Sigmoid colon (tissue), 7 donors: Measurements from ENCODE around the gene KRTAP3-3. TPM values are rescaled to one million over a fixed set of nuclear protein-coding genes. Genes with fewer than 3 reads are reported as not detected.
"Not testable (repeated sequence)": the region's sequence is repeated elsewhere in the genome, so short reads cannot be mapped to it uniquely, and the experiment has no call there.

Source experiments
- DNase-seq: peaks from one replicate; pipeline ENCODE4 v3.0.0-alpha.2; 2019
- H3K27ac ChIP-seq, 4 donors: fragments of 200-600 bp; sonication (generic); one replicate each; pipeline ENCODE4 v1.5.1; 2016 to 2019; ENCODE audit warnings: mild to moderate bottlenecking in 1 of 4
- H3K27me3 ChIP-seq, 3 donors: fragments of 200-600 bp; sonication (generic); one replicate each; pipeline ENCODE4 v1.5.1; 2019; ENCODE audit warnings: mild to moderate bottlenecking in 1 of 3
- H3K36me3 ChIP-seq, 4 donors: fragments of 200-600 bp; sonication (generic); one replicate each; pipeline ENCODE4 v1.5.1; 2016 to 2019
- H3K4me1 ChIP-seq, 4 donors: fragments of 200-600 bp; sonication (generic); one replicate each; pipeline ENCODE4 v1.5.1; 2017 to 2019
- H3K4me3 ChIP-seq, 4 donors: fragments of 200-600 bp; sonication (generic); one replicate each; pipeline ENCODE4 v1.5.1; 2017 to 2019; ENCODE audit warnings: mild to moderate bottlenecking in 2 of 4, moderate library complexity in 1 of 4
- H3K9me3 ChIP-seq, 4 donors: fragments of 200-600 bp in 3 of 4; sonication (generic) in 3 of 4; one replicate each; pipeline versions ENCODE4 v1.5.1 to v1.6.1; 2013 to 2019
- CTCF ChIP-seq, 4 experiments: fragments of 450-650 bp in 3 of 4; fragments of 200-600 bp in 1 of 4; IDR thresholded peaks; one replicate each; pipeline ENCODE4 v1.5.1; 2016 to 2019; ENCODE audit warnings: antibody characterized with exemption in 4 of 4, mild to moderate bottlenecking in 3 of 4, moderate library complexity in 2 of 4
- EP300 ChIP-seq, 4 donors: sonication (generic); formaldehyde crosslinking; IDR thresholded peaks; one replicate each; pipeline ENCODE4 v1.6.1; 2017; ENCODE audit warnings: antibody characterized with exemption in 4 of 4
- POLR2A ChIP-seq, 2 donors: fragments of 450-650 bp; IDR thresholded peaks; one replicate each; pipeline ENCODE4 v1.6.1; 2016; ENCODE audit warnings: antibody characterized with exemption in 2 of 2, mild to moderate bottlenecking in 2 of 2, moderate library complexity in 2 of 2
- POLR2AphosphoS5 ChIP-seq, 4 donors: sonication (generic); formaldehyde crosslinking; IDR thresholded peaks; one replicate each; pipeline ENCODE4 v1.6.1; 2017; ENCODE audit warnings: antibody characterized with exemption in 4 of 4
- WGBS, 2 donors: extraction: QIAGEN DNeasy Blood & Tissue Kit; methylation state at CpG; one replicate each; pipeline ENCODE4 v1.1.7; 2013; 5-methylcytosine and 5-hydroxymethylcytosine counted together
- intact Hi-C: fragments of 100-400 bp; cut with DNase I; formaldehyde crosslinking; loops from one replicate; pipeline ENCODE4 v1.15.1; 2023
- polyA plus RNA-seq, 3 donors: library from polyadenylated mRNA; stranded (reverse); fragments of 200-250 nt; gene quantifications; one replicate each; pipeline ENCODE4 v1.2.3, GENCODE V29; 2013
- total RNA-seq, 4 donors: library from RNA; depleted of rRNA; stranded (reverse); fragments of >200 nt; gene quantifications; one replicate each; pipeline ENCODE4 v1.1.0, GENCODE V29; 2016
- donor health status: healthy with polysubstance abuse.
- donor health status: Bipolar disorder and iron deficiency.
- donor health status: healthy.

KRTAP3-3 gene
- total RNA-seq (not detected), polyA plus RNA-seq (not detected)

DNA sequence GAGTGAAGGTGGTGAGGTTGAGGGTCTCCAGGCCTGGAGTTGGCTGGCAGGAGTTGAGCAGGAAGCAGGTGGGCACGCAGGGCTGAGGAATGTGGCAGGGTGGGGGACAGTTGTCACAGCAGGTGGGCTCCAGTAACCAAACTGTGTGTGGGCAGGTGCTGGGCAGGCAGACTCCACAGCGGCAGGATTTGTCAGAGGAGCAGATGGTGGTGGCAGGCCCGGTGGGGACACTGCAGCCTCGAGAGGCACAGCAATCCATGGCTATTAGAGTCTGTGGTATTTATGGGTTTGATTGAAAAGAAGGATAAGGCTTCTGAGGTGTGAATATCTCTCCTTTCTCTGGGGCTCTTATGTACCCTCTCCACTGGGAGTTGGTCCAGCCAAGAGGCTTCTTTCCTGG is at the start of gene KRTAP3-3:
Gene KRTAP3-3 (minus strand): TSS at position 326 of the 400 bp plus-strand sequence. CDS start 67 bp downstream, at position 259.
- no peak for DNase-seq
- Histone ChIP-seq H3K9me3 (no peaks in the 10 kb centered on the region), H3K36me3 (no peaks in the 10 kb centered on the region), H3K27me3 (no peaks in the 10 kb centered on the region), H3K27ac (no peak within 1 kb of the TSS), H3K4me1 (no peaks in the 10 kb centered on the region), H3K4me3 (no peak within 1 kb of the TSS)
- 39 to 49% methylated on average over 4 of the region's 4 CpGs for WGBS, 2 donors
- TF ChIP-seq CTCF (IDR thresholded peaks at IDR 0.05): no peak
- no peak for TF ChIP-seq EP300 (IDR thresholded peaks at IDR 0.05)
- TF ChIP-seq POLR2AphosphoS5 (IDR thresholded peaks at IDR 0.05): no peak
- TF ChIP-seq POLR2A (IDR thresholded peaks at IDR 0.05): no peak
- intact Hi-C loops: no loop called here

DNA sequence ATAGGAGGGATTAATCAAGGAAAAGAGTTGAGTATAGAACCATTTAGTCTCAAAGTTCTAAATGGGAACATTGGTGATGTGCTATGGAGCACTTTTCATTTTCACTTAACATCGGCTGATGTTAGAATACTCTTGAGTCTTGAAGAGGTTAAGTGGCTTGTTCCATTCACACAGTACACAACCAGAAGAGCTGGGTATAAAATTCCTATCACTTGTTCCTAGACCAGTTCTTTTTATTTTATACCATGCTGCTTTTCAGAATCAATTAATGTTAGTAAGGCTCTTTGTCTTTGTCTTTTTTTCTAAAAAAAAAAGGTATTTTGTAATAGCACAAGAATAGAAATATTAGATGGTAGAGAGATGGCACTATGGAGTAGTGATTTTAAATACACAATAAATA is 49.0 kb upstream of the KRTAP3-3 start:
- Histone ChIP-seq H3K27ac (no peak overlapping the region), H3K4me1 (no peaks in the 10 kb centered on the region), H3K9me3 (peaks cover 0 to 2% (median 0%) of the 10 kb centered on the region in 4 donors), H3K36me3 (no peaks in the 10 kb centered on the region), H3K4me3 (no peak overlapping the region), H3K27me3 (peaks cover 0 to 8% (median 0%) of the 10 kb centered on the region in 3 donors)
- DNase-seq: no peak
- TF ChIP-seq CTCF (IDR thresholded peaks at IDR 0.05) (no peak), POLR2AphosphoS5 (IDR thresholded peaks at IDR 0.05) (no peak), POLR2A (IDR thresholded peaks at IDR 0.05) (no peak)
- 95 to 97% methylated on average over 1 of the region's 1 CpG for WGBS, 2 donors
- intact Hi-C loops: no loop called here

DNA sequence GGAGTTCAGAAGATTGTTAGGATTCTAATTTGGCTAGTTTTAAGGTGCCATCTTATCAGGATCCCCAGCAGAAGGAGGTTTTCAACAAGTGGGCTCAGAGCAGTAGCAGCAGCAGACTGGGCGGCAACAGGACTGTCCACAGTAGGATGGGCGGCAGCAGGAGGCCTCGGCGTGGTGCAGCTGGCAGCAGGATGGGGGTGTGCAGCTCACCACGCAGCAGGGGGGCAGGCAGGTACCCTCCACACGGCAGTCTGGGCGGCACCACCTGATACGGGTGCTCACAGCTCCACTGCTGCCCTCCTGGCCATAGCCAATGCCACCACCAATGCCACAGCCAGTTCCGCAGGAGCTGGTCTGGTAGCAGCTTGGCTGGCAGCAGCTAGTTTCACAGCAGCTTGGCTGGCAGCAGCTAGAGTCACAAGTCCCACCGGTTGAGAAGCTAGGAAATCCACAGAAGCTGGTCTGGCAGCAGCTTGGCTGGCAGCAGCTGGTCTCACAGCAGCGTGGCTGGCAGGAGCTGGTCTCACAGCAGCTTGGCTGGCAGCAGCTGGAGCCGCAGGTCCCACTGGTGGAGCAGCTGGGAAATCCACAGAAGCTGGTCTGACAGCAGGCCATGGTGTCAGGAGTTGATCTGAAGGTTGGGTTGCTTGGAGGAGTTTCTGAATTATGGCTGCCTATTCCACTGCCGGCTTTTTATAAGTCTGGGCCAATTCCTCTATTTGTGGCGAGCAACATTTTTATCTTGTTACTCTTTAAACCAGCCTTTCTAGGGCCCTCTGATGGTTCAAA is 47.0 kb upstream of the KRTAP3-3 start, which contains the start of gene KRTAP1-1:
Gene KRTAP1-1 (minus strand): TSS at position 668 of the 789 bp plus-strand sequence. CDS start 53 bp downstream, at position 615.
- H3K36me3 ChIP-seq, H3K4me1 ChIP-seq, H3K4me3 ChIP-seq, intact Hi-C loops, H3K27me3 ChIP-seq, DNase-seq, H3K27ac ChIP-seq, H3K9me3 ChIP-seq: not testable (repeated sequence)
- 79 to 89% methylated on average over 14 of the region's 14 CpGs for WGBS, 2 donors

DNA sequence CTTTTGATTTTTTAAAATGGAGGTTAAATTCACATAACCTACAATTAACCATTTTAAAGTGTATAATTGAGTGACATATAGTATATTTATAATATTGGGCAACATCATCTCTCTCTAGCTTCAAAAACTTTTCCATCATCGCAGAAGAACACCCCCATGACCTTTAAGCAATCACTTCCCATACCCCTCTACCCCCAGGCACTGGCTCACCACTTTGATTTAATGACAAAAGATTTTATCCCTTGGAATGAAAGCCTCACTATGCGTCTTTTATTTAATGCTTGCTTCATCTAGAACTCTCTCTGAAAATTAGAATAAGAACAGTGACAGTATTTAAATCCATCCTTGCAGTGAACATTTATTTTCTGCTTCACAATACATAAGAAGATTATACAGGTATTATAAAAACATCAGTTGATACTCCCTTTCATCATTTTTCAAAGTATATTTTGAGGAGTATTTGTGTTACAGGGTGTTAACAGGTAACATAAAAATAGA is 43.9 kb upstream of the KRTAP3-3 start:
- no peak overlapping the region for H3K27ac ChIP-seq
- no peak for DNase-seq
- no peak for TF ChIP-seq CTCF (IDR thresholded peaks at IDR 0.05)
- TF ChIP-seq POLR2AphosphoS5 (IDR thresholded peaks at IDR 0.05): no peak
- TF ChIP-seq POLR2A (IDR thresholded peaks at IDR 0.05): no peak
- TF ChIP-seq EP300 (IDR thresholded peaks at IDR 0.05): no peak
- no peaks in the 10 kb centered on the region for H3K9me3 ChIP-seq
- H3K27me3 ChIP-seq: no peaks in the 10 kb centered on the region
- 87 to 88% methylated on average over 2 of the region's 2 CpGs for WGBS, 2 donors
- intact Hi-C loops: no loop called here
- H3K4me1 ChIP-seq: no peaks in the 10 kb centered on the region
- H3K4me3 ChIP-seq: no peak overlapping the region
- no peaks in the 10 kb centered on the region for H3K36me3 ChIP-seq

DNA sequence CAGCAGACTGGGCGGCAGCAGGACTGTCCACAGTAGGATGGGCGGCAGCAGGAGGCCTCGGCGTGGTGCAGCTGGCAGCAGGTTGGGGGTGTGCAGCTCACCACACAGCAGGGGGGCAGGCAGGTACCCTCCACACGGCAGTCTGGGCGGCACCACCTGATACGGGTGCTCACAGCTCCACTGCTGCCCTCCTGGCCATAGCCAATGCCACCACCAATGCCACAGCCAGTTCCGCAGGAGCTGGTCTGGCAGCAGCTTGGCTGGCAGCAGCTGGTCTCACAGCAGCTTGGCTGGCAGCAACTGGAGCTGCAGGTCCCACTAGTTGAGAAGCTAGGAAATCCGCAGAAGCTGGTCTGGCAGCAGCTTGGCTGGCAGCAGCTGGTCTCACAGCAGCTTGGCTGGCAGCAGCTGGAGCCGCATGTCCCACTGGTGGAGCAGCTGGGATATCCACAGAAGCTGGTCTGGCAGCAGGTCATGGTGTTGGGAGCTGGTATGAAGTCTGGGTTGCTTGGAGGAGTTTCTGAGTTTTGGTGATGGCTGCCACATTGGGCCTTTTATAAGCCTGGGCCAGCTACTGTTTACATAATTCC is 40.5 kb upstream of the KRTAP3-3 start, which contains the start of gene KRTAP1-3:
Gene KRTAP1-3 (minus strand): TSS at position 529 of the 590 bp plus-strand sequence. CDS start 53 bp downstream, at position 476.
- DNase-seq, H3K36me3 ChIP-seq, H3K27ac ChIP-seq, intact Hi-C loops, H3K4me3 ChIP-seq, H3K9me3 ChIP-seq, H3K4me1 ChIP-seq, H3K27me3 ChIP-seq: not testable (repeated sequence)
- 94% methylated on average over 10 of the region's 10 CpGs for WGBS, 2 donors
